Hindlimb muscle (tissue), 1 donor: ENCODE measurements around the gene PLCL2. TPM values are rescaled to one million over a fixed set of nuclear protein-coding genes. Genes with fewer than 3 reads are reported as not detected.
A peak's percentile ranks its signal among the peaks of the same experiment; 100 is the strongest.

Experiments used
- DNase-seq: peaks from one replicate; pipeline ENCODE4 v3.0.0-alpha.2; 2013
- polyA plus RNA-seq: library from polyadenylated mRNA; unstranded; fragments of 120-200 nt; gene quantifications from one replicate; pipeline ENCODE4 v1.2.1, GENCODE V29; 2013; ENCODE audit not compliant: insufficient read length

Gene PLCL2
- polyA plus RNA-seq, 1 donor, result 14.3 TPM

- DNase-seq, result no peak
Measured at GRCh38 chr3:16896094-16896627, 11.4 kb downstream of the PLCL2 start.

GRCh38 chr3:16896820-16897219 lies 12.1 kb downstream of the PLCL2 start:
- no peak for DNase-seq

DNA sequence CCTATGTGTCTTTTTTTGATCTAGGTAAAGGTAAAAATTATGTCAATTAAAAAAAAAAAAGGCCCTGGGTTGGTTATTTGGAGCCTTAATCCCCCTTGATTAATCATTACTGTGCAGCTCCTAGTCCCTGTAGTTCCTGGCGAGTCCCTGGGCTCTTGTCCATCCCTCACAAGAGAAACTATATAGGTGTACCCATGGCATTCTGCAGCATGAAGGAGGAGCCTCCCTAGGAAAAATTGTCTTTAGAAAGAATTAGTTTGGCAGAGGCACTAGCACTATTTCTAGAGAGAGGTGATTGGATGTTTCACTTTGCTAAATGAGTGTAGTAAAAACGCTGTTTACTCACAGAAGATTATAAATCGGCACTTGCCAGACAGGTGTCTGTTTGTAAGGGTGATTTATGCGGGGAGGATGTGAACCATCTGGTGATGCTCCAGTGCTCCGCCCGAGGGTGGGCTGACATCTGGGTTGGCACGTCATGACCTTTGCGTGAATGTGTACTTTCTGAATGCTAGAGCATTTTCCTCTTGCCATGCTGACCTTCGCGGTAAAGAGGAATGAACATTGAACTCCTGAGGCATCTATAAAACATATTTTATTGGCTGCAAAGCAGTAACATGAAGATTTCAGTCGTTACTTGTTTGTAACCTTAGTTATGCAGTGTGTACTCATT lies 12.6 kb downstream of the PLCL2 start:
- DNase-seq, result no peak

GRCh38 chr3:16898595-16899395 lies 14.0 kb downstream of the PLCL2 start:
- no peak for DNase-seq

DNA sequence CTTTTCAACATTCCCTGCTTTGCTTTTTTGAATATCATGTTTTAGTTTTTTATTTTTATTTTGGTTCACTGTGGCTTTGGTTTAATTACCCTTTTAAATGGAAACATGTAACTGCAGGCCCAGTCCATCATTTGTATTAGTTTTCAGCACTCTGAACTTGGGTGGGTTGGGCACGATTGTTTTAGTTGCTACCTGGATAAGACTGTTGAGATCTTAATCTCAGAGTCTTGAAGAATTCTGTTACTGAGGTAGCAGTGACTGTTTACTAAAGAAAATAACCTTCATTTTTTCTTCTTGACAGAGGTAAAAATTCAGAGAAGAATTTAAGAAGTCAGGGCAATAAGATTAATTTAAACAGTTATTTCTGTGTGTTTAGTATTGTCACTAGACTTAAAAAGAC lies 15.2 kb downstream of the PLCL2 start:
- no peak for DNase-seq

GRCh38 chr3:16900779-16901440 lies 16.2 kb downstream of the PLCL2 start:
- no peak for DNase-seq

GRCh38 chr3:16904423-16905417 lies 20.0 kb downstream of the PLCL2 start:
- no peak for DNase-seq

GRCh38 chr3:16905704-16906103 lies 20.9 kb downstream of the PLCL2 start:
- no peak for DNase-seq

- peak; percentile 26 for DNase-seq
Measured at GRCh38 chr3:16906682-16907081, 21.9 kb downstream of the PLCL2 start.

GRCh38 chr3:16907243-16907642 lies 22.5 kb downstream of the PLCL2 start:
- no peak for DNase-seq

GRCh38 chr3:16908016-16908807 lies 23.5 kb downstream of the PLCL2 start:
- DNase-seq, result no peak

- no peak for DNase-seq
Measured at GRCh38 chr3:16908896-16909295, 24.1 kb downstream of the PLCL2 start.

DNA sequence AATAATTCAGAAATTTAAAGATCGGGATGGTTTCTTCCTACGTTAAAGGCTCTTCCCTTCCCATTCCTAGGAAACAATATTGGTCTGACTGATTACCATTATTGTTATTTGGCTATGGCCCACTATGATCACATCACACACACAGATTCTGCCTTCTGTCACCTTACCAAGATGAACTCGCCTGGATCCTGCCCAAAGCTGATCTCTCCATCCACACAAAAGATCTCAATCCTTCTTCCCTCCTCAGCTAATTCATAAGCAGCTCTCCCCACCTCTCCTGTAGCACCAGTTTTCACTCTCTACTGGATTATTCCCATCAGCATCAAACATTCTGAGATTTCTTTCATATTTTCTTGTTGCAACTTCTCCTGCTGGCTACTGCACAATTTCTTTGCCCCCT lies 25.0 kb downstream of the PLCL2 start:
- DNase-seq, result no peak

DNA sequence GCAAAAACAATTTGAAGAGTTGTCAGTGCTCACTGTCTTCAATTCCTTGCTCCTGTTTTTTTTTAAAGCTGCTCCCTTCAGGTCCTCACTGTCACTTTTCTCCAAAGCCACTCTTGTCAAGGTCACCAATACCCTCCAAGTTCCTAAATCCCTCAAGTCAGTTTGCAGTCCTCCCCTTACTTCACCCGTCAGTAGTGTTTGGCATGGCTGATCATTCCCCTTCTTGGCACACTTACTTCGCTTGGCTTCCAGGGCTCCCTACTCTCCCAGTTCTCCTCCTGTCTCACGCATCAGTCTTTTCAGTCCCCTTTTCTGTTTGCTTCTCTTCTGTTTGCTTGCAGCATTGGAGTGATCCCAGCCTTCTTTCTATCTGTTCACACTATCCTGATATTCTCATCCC lies 25.5 kb downstream of the PLCL2 start:
- DNase-seq, result no peak

GRCh38 chr3:16911916-16912315 lies 27.2 kb downstream of the PLCL2 start:
- DNase-seq, result no peak

DNA sequence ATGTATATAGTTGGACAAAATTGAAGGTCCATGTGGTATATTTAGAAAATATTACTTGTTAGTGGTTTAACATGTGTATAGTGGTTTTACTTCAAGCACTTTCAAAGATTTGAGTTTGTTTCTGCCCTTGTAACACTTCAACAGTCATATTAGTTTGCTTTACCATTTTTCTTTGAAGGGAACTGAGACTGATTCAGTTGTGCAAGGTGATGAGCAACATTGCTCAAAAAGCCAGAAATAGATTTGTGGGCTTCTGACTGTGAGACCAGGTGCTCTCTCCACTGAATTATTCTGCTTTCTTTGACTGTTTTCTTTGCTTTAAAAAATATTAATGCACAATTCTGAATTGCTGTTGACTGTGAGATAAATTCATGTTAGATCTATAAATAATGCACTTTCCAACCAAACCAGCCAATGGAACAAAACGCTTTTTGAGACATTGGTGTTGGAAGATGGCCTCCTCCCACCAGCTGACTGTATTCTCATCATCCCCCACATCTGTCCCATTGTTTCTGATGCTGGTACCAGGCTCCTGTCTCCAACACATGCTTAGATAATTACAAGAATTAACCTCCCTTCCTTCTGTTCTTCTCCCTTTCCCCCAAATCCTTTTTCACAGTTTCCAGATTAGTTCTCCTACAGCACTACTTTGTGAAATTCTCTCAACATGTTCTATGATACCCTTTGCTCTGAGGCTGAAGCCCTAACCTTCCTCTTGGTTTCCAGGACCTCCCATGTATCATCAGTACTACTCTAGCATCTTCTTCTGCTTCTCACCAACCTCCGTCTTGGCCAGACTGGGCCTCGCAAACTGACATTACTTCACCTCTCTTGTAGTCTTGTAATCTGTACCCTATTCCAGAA lies 27.9 kb downstream of the PLCL2 start:
- DNase-seq, result no peak

GRCh38 chr3:16913264-16913580 lies 28.5 kb downstream of the PLCL2 start:
- DNase-seq, result no peak

- DNase-seq, result no peak
Measured at GRCh38 chr3:16916840-16917239, 32.1 kb downstream of the PLCL2 start.

- no peak for DNase-seq
Measured at GRCh38 chr3:16917256-16917935, 32.6 kb downstream of the PLCL2 start.
